ENCODE measurements around the gene RPS8. TPM values are rescaled to one million over a fixed set of nuclear protein-coding genes. Genes with fewer than 3 reads are reported as not detected.
"Not testable (repeated sequence)": the region's sequence is repeated elsewhere in the genome, so short reads cannot be mapped to it uniquely, and the experiment has no call there.

RPS8 gene
- total RNA-seq: 2,098 and 3,387 TPM in 2 replicates

GRCh38 chr1:44775078-44775929 is at the start of gene RPS8:
Gene RPS8, plus strand, starts transcription at chr1:44775540. Its CDS starts 57 bp downstream, at chr1:44775597.
- H3K4me3 ChIP-seq (ENCODE audit: low read depth, low read length): peak within 1 kb of the TSS; percentile 88
- no peak for FAIRE-seq

GRCh38 chr1:44730741-44731512 is 44.4 kb upstream of the RPS8 start, which contains the start of gene RNU5D-1:
Gene RNU5D-1, minus strand, starts transcription at chr1:44731170.
- H3K27me3 ChIP-seq (ENCODE audit: control insufficient read depth, insufficient read depth, low read length): no peaks in the 10 kb centered on the region
- DNase-seq (ENCODE audit: low read depth) (peak; percentile 99), FAIRE-seq (no peak)
- H3K36me3 ChIP-seq (ENCODE audit: control insufficient read depth, insufficient read depth, low read length): no peaks in the 10 kb centered on the region
- H3K4me3 ChIP-seq (ENCODE audit: low read depth, low read length): peak within 1 kb of the TSS; percentile 2
- TF ChIP-seq, protein P1, sequence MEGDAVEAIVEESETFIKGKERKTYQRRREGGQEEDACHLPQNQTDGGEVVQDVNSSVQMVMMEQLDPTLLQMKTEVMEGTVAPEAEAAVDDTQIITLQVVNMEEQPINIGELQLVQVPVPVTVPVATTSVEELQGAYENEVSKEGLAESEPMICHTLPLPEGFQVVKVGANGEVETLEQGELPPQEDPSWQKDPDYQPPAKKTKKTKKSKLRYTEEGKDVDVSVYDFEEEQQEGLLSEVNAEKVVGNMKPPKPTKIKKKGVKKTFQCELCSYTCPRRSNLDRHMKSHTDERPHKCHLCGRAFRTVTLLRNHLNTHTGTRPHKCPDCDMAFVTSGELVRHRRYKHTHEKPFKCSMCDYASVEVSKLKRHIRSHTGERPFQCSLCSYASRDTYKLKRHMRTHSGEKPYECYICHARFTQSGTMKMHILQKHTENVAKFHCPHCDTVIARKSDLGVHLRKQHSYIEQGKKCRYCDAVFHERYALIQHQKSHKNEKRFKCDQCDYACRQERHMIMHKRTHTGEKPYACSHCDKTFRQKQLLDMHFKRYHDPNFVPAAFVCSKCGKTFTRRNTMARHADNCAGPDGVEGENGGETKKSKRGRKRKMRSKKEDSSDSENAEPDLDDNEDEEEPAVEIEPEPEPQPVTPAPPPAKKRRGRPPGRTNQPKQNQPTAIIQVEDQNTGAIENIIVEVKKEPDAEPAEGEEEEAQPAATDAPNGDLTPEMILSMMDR (IDR thresholded peaks at IDR 0.05; ENCODE audit: insufficient read depth, low read length, severe bottlenecking): peak; percentile 72

More at GRCh38 chr1:44775078-44775929, at the start of gene RPS8:
- peak; percentile 84 for DNase-seq (ENCODE audit: low read depth)
- H3K27me3 ChIP-seq (ENCODE audit: control insufficient read depth, insufficient read depth, low read length): no peaks in the 10 kb centered on the region
- H3K36me3 ChIP-seq (ENCODE audit: control insufficient read depth, insufficient read depth, low read length): peaks cover 28% of the 10 kb centered on the region
- TF ChIP-seq, protein P1 (IDR thresholded peaks at IDR 0.05; ENCODE audit: insufficient read depth, low read length, severe bottlenecking): no peak

DNA sequence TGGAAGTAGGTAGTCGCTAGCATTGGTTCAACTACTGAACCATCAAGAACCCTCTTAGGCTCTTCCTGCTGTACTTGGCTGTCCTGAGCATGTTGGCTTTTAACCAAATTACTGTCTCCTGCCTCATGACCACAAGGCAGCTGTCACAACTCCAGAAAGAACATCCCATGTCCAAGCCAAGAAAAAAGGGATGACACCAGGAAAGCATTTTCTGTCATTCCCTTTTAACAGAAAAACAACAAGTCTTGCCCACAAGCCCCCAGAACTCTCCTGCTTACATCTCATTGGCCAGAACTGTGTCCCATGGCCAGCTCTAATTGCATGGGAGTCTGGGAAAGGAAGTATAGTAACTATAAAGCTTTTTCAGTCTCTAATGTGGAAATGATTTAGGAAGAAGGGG is 42.0 kb upstream of the RPS8 start:
- FAIRE-seq: no peak
- no peak overlapping the region for H3K4me3 ChIP-seq (ENCODE audit: low read depth, low read length)

DNA sequence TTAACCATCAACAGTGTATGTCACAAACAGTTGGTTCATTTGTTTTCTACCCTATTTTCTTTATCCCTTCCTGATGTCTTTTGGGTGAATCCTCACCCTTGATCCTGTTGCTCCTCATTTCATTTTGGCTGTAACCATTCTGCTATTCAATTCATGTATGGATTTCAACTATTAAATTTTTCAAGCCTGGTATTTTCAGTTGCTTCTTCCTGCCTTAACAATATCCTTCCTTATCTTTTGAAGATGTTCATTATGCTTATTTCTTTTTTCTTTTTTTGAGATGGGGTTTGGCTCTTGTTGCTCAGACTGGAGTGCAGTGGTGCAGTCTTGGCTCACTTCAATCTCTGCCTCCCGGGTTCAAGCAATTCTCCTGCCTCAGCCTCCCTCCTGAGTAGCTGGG is 41.6 kb upstream of the RPS8 start:
- Histone ChIP-seq H3K36me3 (ENCODE audit: control insufficient read depth, insufficient read depth, low read length) (no peaks in the 10 kb centered on the region), H3K27me3 (ENCODE audit: control insufficient read depth, insufficient read depth, low read length) (no peaks in the 10 kb centered on the region), H3K4me3 (ENCODE audit: low read depth, low read length) (no peak overlapping the region)
- DNase-seq (ENCODE audit: low read depth): no peak
- TF ChIP-seq, protein P1 (IDR thresholded peaks at IDR 0.05; ENCODE audit: insufficient read depth, low read length, severe bottlenecking): no peak
- FAIRE-seq: no peak

More for the DNA sequence above, 42.0 kb upstream of the RPS8 start:
- TF ChIP-seq, protein P1 (IDR thresholded peaks at IDR 0.05; ENCODE audit: insufficient read depth, low read length, severe bottlenecking): no peak
- Histone ChIP-seq H3K27me3 (ENCODE audit: control insufficient read depth, insufficient read depth, low read length) (no peaks in the 10 kb centered on the region), H3K36me3 (ENCODE audit: control insufficient read depth, insufficient read depth, low read length) (no peaks in the 10 kb centered on the region)
- peak; percentile 25 for DNase-seq (ENCODE audit: low read depth)

DNA sequence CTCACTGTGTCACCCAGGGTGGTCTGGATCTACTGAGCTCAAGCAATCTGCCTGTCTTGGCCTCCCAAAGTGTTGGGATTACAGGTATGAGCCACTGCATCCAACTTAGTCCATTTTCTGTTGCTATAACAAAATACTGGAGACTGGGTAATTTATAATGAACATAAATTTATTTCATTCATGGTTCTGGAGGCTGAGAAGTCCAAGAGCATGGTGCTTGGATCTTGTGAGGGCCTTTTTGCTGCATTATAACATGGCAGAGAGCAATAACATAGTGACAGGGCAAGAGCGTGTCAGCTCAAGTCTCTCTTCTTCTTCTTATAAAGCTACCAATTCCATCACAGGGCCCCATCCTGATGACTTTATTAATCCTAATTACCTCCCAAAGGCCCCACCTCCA is 39.3 kb upstream of the RPS8 start:
- FAIRE-seq: no peak
- H3K36me3 ChIP-seq (ENCODE audit: control insufficient read depth, insufficient read depth, low read length): no peaks in the 10 kb centered on the region
- H3K27me3 ChIP-seq (ENCODE audit: control insufficient read depth, insufficient read depth, low read length): no peaks in the 10 kb centered on the region
- DNase-seq (ENCODE audit: low read depth): no peak
- H3K4me3 ChIP-seq (ENCODE audit: low read depth, low read length): no peak overlapping the region
- TF ChIP-seq, protein P1 (IDR thresholded peaks at IDR 0.05; ENCODE audit: insufficient read depth, low read length, severe bottlenecking): no peak

GRCh38 chr1:44738953-44739306 is 36.4 kb upstream of the RPS8 start:
- not testable (repeated sequence) for H3K36me3 ChIP-seq (ENCODE audit: control insufficient read depth, insufficient read depth, low read length); H3K27me3 ChIP-seq (ENCODE audit: control insufficient read depth, insufficient read depth, low read length); DNase-seq (ENCODE audit: low read depth); FAIRE-seq
- peak overlapping the region; percentile 46 for H3K4me3 ChIP-seq (ENCODE audit: low read depth, low read length)

Measured in bronchial epithelial cell (primary cell).